HPDE6-E6E7 (cell line): ENCODE results near the gene MED4.
"Not testable (repeated sequence)": the region's sequence is repeated elsewhere in the genome, so short reads cannot be mapped to it uniquely, and the experiment has no call there.

ENCODE experiments used
- DNase-seq: peaks from one replicate; pipeline ENCODE4 v3.0.0; 2011; ENCODE audit warnings: missing footprints; ENCODE audit errors: extremely low spot score

The MED4 gene

DNA sequence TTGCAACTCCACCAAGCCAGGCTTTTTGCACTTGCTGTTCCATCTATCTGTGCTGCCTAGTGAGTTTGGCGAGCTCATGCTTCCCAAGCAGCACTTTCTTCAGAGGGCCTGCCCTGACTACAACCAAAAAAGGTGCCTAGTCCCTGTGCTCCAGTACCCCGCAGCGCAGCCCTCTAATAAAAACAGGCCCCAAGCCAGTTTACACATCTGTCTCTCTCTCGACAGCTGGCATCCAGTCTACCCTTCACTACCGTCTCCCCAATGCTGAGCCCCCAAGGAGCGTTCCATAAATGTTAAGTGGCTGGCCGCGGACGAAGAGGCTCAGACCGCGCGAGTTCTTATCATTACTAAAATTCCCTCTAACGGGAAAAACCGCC is 512 bp downstream of the MED4 start:
- no peak for DNase-seq

DNA sequence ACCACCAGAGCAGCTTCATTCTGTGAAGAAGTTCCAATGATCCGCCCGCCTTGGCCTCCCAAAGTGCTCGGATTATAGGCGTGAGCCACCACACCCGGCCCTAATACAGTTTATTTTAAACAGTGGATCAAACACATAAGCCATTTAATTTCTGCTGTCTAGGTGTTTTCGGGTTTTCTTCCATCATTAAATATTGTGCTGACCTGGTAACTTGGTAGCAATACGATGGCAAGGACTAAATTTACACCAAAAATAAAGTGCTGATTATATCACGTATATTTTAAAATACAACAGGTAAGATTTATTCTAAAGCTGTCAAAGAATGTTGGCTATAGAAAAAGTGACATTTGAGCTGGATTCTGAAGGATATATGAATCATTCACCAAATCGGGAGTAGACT is 1.3 kb downstream of the MED4 start:
- DNase-seq = no peak

DNA sequence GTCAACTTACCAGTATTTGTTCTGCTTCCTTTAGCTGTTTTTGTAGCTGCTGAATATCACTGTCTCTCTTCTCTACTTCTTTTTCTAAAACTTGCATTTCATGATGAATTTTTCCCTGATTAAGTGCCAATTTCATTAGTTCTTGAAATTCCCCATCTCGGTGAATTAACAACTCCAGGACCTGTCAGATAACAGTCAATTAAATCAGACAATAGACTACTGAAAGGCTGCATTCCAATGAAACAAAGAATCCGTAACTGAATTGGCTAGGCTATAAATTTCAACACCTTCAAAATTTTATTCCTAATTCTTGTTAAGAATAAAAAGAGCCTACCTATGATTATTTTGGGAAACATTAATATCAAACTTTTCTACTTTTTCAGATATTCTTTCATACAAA is 8.6 kb downstream of the MED4 start:
- no peak for DNase-seq

DNA sequence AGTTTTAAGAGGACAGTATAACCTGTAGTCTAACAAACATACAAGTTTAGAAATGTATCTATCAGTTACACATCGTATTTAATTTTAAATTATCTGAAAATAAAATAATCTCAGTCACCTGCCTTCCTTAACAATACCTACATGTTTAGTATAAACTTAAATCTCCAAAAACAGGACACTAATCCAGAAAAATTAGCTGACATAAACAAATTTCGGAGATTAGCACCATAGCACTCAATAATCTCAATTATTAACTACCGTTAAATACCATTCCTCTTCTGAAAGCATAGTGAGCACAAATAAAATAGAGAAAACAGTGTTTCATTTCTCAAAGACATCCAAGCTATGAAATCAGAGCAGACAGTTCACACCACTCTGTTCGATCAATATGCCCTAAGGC is 13.2 kb downstream of the MED4 start:
- DNase-seq = no peak

DNA sequence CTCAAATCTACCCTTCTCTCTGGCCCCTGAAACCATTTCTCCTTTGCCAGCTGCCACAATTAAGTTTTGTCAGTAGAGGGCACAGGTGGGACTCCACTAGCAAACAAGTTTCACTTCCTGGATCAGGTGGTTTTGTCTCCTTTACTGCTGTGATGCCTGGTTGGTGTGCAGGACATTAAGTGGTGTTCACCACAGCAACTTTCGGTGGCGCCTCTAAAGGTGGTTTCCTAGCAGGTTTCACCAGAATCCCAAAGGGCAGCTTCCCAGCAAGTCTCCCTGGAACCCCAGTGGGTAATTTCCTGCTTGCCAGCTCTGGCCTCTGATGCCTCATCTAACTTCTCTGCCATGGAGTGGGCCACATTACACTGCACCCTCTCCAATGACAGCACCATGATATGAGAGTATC is 16.6 kb downstream of the MED4 start:
- no peak for DNase-seq

DNA sequence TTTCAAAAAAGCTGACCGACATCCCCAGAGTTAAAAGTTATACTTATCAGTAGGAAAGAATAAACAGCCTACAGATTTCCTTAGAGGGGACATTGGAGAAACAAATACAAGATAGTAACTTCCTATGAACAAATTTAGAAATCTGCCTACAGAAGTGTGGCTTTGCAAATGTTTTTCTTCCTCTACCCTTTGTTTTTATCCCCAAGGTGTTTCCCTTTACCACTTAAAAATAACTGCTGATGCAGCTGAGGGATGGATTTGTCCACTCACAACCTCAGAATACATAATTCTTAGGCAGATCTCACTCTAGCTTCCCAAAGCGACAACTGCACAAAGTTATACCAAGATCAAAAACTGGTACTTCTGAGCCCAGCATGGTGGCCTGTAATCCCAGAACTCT is 20.9 kb downstream of the MED4 start:
- no peak for DNase-seq

DNA sequence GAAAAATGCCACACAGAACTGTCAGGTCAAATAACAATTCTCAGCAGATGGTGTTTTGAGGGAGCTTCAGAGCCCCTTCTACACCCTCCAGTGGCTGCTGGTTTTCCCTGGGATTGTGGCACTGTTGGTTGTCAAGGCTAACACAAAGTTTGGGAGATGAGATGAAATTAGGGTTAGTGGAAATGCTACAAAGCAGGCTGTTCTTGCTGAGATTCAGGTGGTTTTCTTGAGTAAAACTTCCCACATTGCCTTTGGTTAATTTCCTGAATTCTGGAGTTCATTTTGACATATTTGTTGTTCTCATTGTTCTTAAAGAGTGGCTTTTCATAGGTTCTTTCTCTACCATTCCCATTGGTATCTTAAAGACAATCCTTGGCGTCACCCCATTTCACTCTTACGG is 22.1 kb downstream of the MED4 start:
- no peak for DNase-seq

DNA sequence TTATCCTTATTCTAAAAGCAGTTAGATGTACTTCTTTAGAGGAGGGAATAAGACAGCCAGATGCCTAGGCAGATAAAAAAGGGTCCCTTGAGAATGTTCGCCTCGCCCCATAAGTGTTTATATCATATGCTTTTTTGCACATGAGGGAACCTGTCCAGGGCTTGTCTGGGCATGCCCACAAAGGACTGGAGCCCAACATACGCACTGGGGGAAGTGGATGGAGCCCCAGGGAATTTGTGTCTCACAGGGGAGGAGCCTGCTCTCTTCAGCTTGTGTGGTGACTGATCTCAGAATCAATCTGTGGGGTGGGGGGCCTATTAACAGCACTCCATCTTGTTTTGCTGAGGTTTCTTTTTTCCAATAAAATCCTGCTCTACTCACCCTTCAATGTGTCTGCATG is 22.6 kb downstream of the MED4 start:
- DNase-seq = no peak

DNA sequence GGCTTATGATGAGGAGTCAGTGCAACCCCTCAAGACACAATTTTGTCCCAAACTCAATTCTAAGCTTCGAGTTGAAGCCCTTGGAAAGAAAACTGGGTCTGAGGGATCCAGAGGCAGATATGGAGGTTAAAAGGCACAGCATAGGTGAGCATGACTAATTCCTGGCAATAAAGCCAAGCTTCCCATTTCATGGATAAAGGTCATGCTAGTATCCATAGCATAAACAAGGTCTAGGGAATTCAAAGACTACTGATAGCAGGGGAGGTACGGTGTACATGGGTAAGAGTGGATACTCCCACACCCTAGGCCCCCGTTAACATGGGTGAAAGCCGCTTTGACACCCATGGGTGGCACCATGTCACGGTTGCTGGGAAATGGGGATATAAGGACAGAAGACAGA is 24.0 kb downstream of the MED4 start:
- DNase-seq = no peak

DNA sequence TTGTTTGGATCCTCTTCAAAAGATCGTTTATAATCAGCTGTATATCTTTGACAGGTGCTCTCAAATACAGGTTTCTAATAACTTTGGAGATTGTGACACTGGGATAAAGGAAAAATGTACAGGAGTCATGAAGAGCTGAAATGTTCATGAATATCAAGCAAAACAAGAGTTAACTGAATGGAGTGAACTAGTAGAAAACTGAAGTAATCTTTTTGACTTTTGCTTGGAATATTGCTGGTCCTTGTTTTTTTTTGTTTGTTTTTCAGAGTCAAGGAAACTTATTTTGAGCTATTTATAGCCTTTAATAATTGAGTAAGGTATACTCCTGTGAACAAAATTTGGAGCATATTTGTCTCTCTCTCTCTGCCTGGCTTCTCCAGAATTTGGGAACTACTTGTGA is 25.3 kb downstream of the MED4 start:
- DNase-seq = no peak

DNA sequence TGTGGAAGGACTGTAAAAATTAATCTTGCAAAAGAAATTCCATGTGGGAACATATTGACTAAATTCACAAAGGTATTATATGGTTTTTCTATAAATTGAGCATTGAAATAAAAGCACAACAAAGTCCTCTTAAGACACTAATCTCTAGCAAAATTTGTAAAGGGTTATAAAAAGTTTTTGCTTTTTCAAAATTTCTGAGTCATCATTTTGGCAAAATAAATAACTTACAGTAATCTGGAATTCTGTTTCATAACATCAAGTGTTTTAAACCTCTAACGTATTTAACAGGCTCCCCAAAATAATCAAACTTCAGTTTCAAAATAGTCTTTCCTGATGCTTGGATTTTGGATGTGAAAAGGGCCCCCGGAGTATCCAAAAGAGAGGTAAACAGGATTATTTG is 26.0 kb downstream of the MED4 start:
- DNase-seq = no peak

DNA sequence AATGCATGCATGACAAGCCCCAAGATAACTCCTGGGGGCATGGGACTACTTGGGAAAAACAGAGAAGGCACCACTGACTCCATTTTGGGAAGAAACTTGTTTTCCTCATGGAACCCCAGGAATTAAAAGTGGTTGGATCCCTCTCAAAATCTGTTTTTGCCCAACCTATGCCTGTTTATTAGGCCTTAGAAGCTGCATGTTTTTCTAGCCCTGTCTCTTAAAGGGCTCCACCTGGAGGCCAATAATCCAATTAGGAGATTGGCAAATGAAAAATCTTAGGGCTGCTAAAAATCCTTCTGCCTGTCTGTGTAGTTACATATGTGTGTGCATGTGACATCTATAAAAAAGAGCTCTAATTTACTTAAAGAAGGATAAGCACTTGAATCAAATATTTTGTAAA is 26.9 kb downstream of the MED4 start:
- DNase-seq = no peak

DNA sequence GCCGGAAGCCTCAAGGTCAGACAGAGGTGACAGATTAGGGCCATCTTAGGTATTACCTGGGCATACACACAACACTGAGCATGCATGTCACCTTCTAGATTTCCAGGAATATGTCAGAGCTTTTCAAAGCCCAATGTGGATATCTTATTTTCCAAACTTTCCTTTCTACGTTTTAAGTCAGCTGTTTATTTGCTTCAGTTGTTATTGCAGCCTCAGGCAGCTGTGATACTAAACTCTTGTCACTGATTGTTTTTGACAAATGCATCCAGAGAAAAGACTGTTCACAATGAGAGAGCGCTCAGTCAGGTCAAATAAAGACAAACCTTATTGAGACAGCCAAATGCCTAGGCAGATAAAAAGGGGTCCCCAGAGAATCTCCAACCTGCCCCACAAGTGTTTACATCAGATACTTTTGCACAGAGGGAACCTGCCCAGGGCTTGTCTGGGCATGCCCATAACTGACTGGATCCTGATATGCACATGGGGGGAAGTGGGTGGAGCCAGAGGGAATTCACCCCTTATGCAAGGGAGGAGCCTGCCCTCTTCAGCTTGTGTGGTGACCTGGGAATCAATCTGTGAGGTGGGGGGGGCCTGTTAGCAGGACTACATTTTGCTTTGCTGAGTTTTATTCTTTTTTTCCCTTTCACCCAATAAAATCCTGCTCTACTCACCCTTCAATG is 28.5 kb downstream of the MED4 start:
- DNase-seq = no peak

DNA sequence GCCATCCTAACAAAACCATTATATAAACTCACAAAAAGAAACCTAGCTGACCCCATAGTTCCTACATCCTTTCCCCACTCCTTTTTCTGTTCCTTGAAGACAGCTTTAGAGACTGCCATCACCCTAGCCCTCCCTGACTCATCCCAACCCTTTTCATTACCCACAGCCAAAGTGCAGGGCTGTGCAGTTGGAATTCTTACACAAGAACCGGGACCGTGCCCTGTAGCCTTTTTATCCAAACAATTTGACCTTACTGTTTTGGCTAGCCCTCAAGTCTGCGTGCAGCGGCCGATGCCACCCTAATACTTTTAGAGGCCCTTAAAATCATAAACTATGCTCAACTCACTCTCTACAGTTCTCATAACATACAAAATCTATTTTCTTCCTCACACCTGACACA is 35.0 kb downstream of the MED4 start:
- DNase-seq = not testable (repeated sequence)

DNA sequence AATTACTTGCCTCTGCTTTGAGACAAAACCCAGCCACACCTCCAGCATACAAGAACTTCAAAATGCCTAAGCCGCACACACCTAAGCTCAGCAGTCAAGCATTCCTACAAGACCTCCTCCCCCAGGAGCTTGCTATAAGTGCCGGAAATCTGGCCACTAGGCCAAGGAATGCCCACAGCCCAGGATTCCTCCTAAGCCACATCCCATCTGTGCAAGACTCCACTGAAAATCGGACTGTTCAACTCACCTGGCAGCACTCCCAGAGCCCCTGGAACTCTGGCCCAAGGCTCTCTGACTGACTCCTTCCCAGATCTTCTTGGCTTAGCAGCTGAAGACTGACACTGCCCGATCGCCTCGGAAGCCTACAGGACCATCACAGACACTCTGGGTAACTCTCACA is 36.4 kb downstream of the MED4 start:
- not testable (repeated sequence) for DNase-seq

DNA sequence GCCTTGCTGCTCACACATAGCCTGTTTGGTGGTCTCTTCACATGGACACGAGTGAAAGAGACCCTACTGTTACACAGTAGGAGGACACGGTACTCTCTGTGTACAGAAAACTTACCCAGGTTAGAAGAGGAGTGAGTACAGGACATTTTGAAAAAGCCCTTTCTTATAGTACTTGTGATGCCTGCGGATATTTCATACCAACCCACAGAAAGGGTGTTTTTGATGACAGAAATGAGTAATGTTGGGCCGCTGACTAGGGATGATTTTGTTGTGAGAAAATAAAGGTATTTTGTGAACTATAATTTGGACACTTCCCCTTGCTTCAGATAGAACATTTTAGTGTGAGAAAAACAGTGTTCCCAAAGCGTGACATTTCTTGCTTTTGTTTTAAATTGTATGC is 39.2 kb downstream of the MED4 start:
- DNase-seq = no peak

DNA sequence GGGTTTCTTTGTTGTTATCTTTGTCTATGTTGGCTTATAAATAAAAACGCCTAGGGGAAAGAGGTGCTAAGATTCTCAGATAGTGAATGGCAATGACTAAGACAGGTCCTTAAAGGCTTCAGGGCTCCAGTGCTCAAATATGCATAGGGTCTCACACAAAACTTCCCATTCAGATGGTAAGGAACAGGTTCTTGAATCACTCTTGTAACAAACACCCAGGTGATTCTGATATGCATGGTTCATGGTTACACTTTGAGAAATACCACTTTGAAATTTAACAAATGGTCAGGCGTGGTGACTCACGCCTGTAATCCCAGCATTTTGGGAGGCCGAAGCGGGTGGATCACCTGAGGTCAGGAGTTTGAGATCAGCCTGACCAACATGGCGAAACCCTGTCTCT is 40.3 kb downstream of the MED4 start:
- no peak for DNase-seq

DNA sequence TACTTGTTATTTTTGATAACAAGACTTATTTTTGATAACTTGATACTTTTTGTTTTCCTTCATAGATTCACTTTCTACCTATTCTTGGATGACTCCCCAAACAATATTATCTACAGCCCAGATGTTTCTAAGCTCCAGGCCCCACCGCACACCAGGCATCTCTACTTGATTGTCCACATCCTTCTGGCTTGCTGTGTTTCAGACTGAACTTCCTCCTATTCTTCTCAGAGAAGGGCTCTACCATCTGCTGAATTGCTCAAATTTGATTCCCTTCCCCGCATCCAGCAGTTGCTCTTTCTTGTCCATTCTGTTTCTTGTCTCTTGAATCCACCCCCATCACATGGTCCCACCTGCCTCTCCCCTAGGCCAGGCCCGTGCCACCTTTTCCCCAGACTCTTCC is 44.4 kb downstream of the MED4 start:
- DNase-seq = no peak

DNA sequence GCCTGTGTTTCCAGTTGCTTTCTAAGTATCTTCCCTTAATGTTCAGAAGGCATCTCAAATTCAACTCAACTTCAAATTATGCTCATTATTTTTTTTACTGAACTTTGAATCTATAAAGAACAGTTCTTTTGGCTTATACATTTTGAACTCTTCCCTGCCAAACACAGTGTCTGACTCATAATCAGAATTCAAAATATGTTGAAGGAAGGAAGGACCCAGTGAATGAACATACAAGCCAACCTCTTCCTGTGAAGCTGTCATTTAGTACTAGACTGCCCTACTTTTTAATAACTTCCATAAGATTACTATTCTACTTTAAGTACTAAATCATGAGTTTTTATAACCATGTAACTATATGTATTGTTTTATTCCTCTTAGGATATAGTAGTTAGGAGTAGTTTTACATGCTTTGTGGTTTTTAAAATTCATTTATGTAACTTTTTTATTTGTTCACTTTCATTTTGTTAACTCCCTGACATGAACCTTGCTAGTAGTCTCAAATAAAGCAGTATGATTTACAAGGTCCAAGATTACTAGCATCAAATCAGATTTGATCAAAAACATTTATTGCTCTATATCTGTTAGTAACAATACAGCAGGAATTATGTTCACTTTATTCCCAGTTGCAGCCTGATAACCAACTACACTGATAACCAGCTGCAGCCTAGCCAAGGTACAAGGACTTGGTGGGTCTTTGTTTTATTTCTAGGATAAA is 51.0 kb downstream of the MED4 start:
- DNase-seq = no peak

DNA sequence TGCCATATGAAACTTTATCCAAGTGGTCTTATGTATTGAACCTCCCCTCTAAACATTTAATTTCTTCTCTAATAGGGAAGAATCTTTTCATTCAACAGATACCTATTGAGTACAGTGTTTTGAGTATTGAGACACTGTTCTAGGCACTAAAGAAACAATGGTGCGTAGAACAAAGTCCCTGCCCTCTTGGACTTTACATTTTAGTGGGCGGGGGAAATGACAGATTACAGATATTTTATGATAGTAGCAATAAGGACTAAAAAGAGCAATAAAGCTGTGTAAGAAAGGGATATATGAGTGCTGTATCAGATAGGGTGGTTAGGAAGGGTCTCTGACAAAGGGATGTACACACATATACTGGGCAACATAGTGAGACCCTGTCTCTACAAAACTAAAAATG is 52.0 kb downstream of the MED4 start:
- DNase-seq = no peak

DNA sequence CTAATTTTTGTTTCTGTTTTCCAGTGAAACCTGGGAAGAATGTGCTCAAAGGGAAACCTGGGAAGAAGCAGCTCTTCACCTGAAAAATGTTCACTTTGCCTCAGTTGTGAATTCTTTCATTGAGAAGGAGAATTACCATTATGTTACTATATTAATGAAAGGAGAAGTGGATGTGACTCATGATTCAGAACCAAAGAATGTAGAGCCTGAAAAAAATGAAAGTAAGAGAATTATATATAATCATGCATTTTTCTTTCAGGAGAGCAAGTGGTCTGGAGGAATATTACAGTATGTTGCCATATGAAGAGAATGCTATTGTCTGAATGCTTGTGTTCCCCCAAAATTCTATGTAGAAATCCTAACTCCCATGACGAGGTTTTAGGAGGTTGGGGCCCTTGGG is 54.0 kb downstream of the MED4 start:
- no peak for DNase-seq

DNA sequence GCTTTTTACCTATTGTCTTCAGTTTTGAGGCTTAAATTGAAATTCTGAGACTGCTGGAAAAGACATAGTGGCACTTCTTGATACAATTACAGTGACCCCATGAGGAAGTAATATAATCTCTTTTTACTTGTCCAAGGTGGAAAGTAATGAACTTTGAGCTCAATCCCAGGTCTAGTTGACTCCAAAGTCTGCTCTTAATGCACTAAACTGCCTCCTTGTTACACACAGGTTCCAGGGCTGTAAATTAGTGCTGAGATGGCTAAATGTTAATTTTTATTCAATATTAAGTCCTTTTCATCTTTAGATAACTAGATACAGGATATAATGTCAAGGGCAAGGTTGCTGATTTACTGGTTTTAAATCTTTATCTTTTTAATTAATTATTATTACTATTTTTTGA is 54.9 kb downstream of the MED4 start:
- no peak for DNase-seq

DNA sequence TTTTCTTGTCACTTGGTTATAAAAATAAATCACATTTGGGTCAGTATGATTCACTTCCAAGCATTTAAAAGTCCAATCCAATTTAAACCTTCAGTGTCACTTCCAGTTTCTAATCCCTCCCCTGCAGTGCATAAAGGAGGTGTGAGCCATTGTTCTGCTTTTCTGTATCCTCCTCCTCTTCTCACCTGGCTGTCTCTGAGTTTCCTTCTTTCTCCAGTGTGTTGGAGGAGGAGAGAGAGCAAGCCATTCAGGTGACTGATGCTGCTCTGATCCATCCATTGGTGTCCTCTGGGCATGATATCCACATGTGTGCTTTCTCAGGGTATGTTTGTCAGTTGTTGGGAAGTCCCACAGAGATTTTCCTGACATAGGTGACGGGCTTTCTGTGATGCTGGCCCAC is 56.1 kb downstream of the MED4 start:
- no peak for DNase-seq
